ENCODE data around the gene TIAM2.

The TIAM2 gene

GRCh38 chr6:155188707-155189496 lies 193.8 kb downstream of the TIAM2 start:
- Histone ChIP-seq H3K9me3 (ENCODE audit: severe bottlenecking) (no peaks in the 10 kb centered on the region), H3K36me3 (ENCODE audit: low read depth) (no peaks in the 10 kb centered on the region), H3K4me3 (ENCODE audit: severe bottlenecking) (no peak overlapping the region), H3K4me1 (ENCODE audit: insufficient read depth, poor library complexity, severe bottlenecking) (peaks cover 31% of the 10 kb centered on the region), H3K27ac (ENCODE audit: poor library complexity, severe bottlenecking) (peak overlapping the region; percentile 72), H3K27me3 (ENCODE audit: insufficient read depth, poor library complexity, severe bottlenecking) (no peaks in the 10 kb centered on the region)
- no peak for TF ChIP-seq CTCF (IDR thresholded peaks at IDR 0.05; ENCODE audit: poor library complexity, severe bottlenecking)
- peak; percentile 77 for ATAC-seq (ENCODE audit: low read depth)
- no peak for DNase-seq (ENCODE audit: low spot score)

DNA sequence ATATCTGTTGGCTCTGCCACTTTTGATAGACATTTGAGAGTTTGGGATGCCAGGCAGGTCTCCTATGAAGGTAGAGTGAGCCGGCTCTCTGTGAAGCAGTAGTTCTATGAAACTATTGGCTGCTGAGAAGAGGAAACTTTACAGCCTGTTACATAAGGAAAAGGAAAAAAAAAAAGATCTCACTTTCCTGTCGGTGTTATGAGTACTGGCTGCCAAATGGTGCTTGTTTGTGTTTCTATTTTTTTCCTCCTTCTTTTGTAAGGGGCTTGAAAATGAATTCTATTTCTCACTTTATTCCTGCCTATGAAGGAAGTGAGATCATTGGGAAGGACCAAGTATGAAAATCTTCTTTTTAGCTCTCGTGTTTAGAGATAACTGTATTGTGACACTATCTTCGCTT lies 195.6 kb downstream of the TIAM2 start:
- no peak overlapping the region for H3K27ac ChIP-seq (ENCODE audit: poor library complexity, severe bottlenecking)
- DNase-seq (ENCODE audit: low spot score) (no peak), ATAC-seq (ENCODE audit: low read depth) (no peak)
- H3K9me3 ChIP-seq (ENCODE audit: severe bottlenecking): no peaks in the 10 kb centered on the region
- no peak overlapping the region for H3K4me3 ChIP-seq (ENCODE audit: severe bottlenecking)
- H3K27me3 ChIP-seq (ENCODE audit: insufficient read depth, poor library complexity, severe bottlenecking): no peaks in the 10 kb centered on the region
- no peak for TF ChIP-seq CTCF (IDR thresholded peaks at IDR 0.05; ENCODE audit: poor library complexity, severe bottlenecking)
- no peaks in the 10 kb centered on the region for H3K36me3 ChIP-seq (ENCODE audit: low read depth)
- H3K4me1 ChIP-seq (ENCODE audit: insufficient read depth, poor library complexity, severe bottlenecking): peaks cover 26% of the 10 kb centered on the region

GRCh38 chr6:155193526-155193925 lies 198.4 kb downstream of the TIAM2 start:
- no peak overlapping the region for H3K27ac ChIP-seq (ENCODE audit: poor library complexity, severe bottlenecking)
- DNase-seq (ENCODE audit: low spot score) (no peak), ATAC-seq (ENCODE audit: low read depth) (no peak)
- no peaks in the 10 kb centered on the region for H3K9me3 ChIP-seq (ENCODE audit: severe bottlenecking)
- no peak overlapping the region for H3K4me3 ChIP-seq (ENCODE audit: severe bottlenecking)
- H3K27me3 ChIP-seq (ENCODE audit: insufficient read depth, poor library complexity, severe bottlenecking): no peaks in the 10 kb centered on the region
- H3K36me3 ChIP-seq (ENCODE audit: low read depth): no peaks in the 10 kb centered on the region
- peaks cover 13% of the 10 kb centered on the region for H3K4me1 ChIP-seq (ENCODE audit: insufficient read depth, poor library complexity, severe bottlenecking)
- no peak for TF ChIP-seq CTCF (IDR thresholded peaks at IDR 0.05; ENCODE audit: poor library complexity, severe bottlenecking)

DNA sequence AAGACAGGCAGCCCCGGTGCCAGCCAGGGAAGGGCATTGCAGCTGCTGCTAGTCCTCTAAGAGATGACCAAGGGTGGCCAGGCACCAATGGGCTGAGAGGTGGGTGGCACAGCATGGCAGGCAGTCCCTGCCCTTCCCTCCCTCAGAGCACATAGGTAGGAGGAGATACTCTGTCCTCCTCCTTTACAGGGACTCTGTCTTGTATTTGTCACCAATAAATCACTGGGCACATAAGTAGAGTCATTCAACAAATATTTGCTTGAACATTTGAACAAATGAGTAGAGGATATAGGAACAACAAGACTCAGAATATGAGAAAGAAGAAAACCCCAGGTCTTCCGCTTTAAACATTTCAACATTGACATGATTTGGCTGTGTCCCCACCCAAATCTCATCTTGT lies 199.3 kb downstream of the TIAM2 start:
- ATAC-seq (ENCODE audit: low read depth) (no peak), DNase-seq (ENCODE audit: low spot score) (no peak)
- no peak overlapping the region for H3K27ac ChIP-seq (ENCODE audit: poor library complexity, severe bottlenecking)
- TF ChIP-seq CTCF (IDR thresholded peaks at IDR 0.05; ENCODE audit: poor library complexity, severe bottlenecking): no peak
- peaks cover 4% of the 10 kb centered on the region for H3K4me1 ChIP-seq (ENCODE audit: insufficient read depth, poor library complexity, severe bottlenecking)
- no peaks in the 10 kb centered on the region for H3K36me3 ChIP-seq (ENCODE audit: low read depth)
- H3K9me3 ChIP-seq (ENCODE audit: severe bottlenecking): no peaks in the 10 kb centered on the region
- no peaks in the 10 kb centered on the region for H3K27me3 ChIP-seq (ENCODE audit: insufficient read depth, poor library complexity, severe bottlenecking)
- H3K4me3 ChIP-seq (ENCODE audit: severe bottlenecking): no peak overlapping the region

- H3K4me3 ChIP-seq (ENCODE audit: severe bottlenecking): no peak overlapping the region
- H3K9me3 ChIP-seq (ENCODE audit: severe bottlenecking): no peaks in the 10 kb centered on the region
- H3K27me3 ChIP-seq (ENCODE audit: insufficient read depth, poor library complexity, severe bottlenecking): no peaks in the 10 kb centered on the region
- H3K36me3 ChIP-seq (ENCODE audit: low read depth): no peaks in the 10 kb centered on the region
- no peak for ATAC-seq (ENCODE audit: low read depth)
- DNase-seq (ENCODE audit: low spot score): no peak
- peaks cover under 1% of the 10 kb centered on the region for H3K4me1 ChIP-seq (ENCODE audit: insufficient read depth, poor library complexity, severe bottlenecking)
- TF ChIP-seq CTCF (IDR thresholded peaks at IDR 0.05; ENCODE audit: poor library complexity, severe bottlenecking): no peak
- H3K27ac ChIP-seq (ENCODE audit: poor library complexity, severe bottlenecking): no peak overlapping the region
Measured at GRCh38 chr6:155195903-155196302, 200.8 kb downstream of the TIAM2 start.
